GM19239 (cell line): Measurements from ENCODE around the gene GALNT18.

Source experiments
- DNase-seq: peaks from one replicate; pipeline ENCODE4 v3.0.0; 2011; ENCODE audit warnings: low spot score; ENCODE audit not compliant: insufficient read length
- FAIRE-seq: peaks from 2 replicates; lab custom pipeline; 2011; peaks lifted over from hg19 to GRCh38; lab: Jason Lieb, UNC

Gene GALNT18

DNA sequence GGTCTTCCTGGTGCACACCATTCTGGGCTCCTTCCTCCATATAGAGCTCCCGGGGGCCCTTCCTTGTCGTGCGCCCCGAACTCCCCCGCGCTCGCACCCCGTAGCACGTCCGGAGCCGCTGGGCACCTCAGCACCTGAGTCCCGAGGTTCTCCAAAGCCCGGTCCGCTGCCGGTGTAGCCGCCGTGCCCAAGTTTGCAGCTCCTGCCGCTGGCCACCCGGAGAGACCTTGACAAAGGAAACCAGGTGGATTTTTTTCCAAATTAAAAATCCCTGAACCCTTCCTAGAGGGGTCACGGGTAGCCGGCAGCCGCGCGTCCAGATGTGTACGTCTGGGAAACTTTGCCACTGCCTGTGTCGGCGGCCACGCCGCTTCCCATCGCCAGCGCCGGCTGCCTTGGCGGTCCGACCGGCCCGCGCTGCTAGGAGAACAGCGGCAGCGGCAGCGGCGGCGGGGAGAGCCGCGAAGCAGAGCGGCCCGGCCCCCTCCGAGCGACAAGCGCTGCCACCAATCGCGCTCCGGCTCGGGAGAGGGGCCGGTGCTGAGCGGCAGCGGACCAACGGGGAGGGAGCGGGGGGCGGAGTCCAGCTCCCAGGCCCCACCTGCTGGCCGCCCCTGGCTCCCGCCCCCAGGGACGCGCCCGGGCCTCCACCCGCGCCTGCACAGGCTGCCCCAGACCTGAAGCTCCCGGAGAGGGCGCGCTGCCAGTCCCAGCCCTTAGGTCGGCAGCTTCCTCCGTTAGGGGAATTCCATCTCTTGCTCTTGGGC, at the start of gene GALNT18:
Gene GALNT18 (minus strand): TSS at position 433 of the 767 bp plus-strand sequence.
- DNase-seq (peak; percentile 94), FAIRE-seq (peak; percentile 84)

DNA sequence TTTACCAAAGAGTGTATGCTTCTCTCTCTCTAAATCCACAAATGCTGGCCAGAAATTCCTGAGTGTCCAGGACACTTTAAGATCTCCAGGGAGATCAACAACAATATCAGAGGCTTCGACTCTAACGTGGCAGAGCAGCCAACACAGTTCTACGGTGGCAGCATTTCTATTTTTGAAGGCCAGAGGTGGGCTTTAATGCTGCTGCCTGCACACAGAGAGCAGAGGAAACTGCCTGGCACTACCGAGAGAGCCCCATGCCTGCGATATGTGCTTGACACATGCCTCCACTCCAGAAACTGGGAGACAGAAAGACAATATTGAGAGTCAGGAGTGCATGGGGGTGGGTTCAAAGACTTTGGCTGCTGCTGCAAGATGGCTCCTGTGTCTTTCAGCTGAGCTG, 48.8 kb upstream of the GALNT18 start:
- FAIRE-seq: no peak
- DNase-seq: no peak

DNA sequence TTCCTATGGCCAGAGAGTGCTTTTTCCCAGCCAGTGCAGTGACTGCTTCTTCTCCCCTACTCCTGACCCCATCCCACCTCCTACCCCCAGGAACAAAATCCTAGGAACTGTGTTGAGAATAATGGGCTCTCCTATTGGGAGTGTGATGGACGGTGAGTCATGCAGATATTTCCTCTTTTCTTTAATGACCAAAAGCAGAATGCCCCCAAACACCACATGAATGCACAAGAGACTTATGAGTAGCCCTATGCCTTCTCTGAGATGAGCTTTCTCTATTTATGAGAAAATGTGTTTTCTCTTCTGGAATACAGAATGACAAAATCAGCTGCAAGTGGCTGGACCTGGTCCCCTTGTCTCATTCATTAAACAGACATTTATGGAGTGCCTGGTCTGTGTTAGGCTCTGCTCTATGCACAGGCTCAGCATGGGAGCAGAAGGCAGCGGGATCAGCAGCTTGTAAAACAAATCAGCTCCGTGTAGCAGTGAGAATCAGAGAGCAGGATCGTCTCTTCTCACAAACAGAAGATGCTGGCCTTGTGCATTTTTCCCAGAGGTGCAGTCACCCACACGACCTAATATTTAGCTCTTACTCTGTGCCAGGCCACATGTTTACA, 47.5 kb upstream of the GALNT18 start:
- FAIRE-seq (no peak), DNase-seq (no peak)

DNA sequence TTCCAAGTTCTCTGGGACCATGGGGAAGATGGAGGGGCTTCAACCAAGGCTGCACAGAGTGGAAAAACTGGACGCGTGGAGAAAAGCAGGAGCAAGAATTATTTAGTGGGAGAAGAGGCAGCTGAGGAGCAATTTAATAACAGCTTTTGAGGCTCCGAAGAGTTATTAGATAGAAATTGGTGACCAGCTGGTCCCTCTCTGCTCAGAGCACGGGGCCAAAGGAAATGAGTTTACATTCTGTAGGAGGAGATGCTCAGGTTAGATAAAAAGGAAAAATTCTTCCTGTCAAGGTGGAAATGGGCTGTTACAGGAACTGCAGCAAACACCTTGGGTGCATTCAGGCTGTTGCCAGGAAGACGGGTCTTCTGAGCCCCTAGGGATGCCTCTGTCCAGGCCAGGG, 47.0 kb upstream of the GALNT18 start:
- FAIRE-seq (no peak), DNase-seq (no peak)

DNA sequence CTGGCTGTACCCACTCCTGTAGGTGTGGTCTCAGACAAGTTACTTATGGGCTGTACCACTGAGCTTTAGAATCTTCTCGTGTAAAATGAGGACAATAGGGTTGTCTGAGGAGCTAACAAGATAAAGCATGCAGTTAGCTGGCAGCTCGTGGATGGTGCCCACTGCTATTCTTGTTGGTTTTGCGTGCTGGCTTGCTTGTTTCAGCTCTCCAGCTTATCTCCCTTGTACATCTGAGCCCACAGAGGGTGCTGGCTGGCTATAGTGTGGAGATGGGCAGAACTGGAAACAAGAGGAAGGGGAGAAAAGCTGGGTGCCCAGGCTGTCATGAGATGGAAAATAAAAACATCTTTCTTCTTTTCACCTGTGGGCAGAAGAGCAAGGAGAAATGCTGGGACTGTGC, 46.5 kb upstream of the GALNT18 start:
- DNase-seq: no peak

DNA sequence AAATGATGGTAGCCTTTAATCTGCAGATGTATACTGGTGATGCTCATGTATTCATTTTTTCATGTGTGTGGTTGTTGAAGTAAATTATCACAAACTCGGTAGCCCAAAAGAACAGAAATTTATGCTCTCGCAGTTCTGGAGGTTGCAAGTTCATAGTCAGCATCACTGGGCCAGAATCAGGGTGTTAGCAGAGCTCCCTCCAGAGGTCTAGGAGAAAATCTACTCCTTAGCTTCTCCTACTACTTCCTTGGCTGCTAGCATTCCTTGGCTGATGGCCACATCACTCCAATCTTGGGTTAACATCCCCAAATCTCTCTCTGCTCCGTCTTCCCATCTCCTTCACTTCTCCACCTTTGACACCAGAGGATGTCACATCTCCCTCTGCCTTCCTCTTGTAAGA, 45.3 kb upstream of the GALNT18 start:
- no peak for FAIRE-seq
- no peak for DNase-seq

More for the DNA sequence above, 46.5 kb upstream of the GALNT18 start:
- no peak for FAIRE-seq

DNA sequence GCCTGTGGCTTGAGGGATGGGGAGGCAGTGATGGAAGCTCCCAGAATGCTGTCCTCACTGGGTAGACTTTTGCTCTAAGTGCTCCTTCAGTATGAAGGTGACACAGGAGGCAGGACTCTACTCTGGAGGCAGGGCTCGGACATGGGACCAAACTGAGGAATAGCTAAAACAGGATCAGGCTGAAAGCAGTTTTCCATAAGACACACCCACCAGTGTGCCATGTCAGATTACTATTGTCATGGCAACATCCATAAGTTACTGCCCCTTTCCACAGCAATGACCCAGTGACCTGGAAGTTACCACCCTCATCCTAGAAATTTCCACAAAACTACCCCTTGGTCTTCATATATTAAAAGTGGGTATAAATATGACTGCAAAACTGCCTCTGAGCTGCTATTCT, 43.6 kb upstream of the GALNT18 start:
- DNase-seq (no peak), FAIRE-seq (no peak)

DNA sequence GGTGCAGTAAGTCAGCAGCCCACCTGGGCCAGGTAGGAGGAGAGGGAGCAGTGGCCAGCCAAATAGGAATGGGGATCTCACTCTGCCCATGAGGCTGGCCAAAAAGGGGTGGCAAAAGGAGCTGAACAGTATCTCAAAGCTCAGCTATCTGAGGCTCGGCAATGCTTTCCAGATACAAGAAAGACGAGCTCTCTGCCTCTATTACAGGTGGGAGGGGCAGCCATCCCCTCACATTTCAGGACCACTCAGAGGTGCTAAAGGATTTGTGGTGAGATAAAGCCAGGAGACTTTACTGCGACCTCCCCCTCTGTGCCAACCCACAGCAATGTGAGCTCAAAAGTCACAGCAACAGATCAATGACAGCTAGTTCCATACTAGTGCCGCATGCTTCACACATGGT, 42.1 kb upstream of the GALNT18 start:
- FAIRE-seq (no peak), DNase-seq (no peak)

DNA sequence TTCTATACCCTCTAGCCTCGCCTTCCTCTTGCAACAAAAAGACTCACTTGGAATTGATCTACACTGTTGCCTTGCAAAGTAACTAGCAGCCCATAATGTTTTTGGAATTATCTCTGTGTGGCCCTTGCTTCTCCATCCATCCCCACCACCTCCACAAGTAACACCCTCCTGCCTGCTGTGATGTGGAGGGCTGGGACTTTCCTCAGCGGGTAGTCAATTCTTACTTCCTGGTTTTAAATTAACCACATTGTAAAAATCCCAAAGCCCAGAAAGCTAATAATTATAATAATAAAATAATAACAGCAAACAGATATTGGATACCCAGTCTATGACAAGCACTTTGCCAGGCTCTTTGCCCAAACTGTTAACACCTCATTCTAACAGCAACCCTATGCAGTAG, 40.8 kb upstream of the GALNT18 start:
- DNase-seq: no peak
- no peak for FAIRE-seq

DNA sequence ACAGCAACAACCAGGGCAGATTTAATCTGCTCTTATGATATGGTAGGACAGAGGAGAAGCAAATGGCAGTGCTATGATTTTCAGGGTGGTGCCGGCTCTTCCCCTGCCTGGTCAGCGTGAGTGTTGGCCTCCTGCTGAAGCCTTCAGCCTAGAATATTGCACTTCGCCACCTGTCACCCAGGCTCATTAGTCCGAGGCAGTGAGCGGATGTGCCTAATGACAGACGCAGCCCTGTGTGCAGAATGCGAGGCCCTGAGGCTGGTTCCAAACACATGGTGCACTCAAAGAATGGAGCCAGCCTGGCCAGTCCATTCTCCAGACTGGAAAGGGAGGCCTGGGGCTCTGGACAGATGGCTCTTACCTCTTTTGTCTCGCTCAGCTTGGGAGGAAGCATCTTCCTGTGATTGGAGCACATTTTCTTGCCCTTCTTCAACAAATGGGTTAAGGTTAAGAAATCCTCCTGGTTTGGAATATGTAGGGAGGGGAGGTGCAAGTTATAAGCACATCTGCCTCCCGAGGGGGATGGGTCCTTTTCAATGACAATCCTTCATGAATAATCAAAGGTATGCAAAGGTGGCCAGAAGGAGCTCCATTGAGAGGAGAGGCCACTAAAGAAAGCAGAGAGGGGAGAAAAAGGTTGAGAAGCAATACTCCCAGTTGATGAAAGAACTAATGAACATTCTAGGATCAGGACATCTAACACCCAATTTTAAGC, 39.7 kb upstream of the GALNT18 start:
- DNase-seq: no peak
- no peak for FAIRE-seq

DNA sequence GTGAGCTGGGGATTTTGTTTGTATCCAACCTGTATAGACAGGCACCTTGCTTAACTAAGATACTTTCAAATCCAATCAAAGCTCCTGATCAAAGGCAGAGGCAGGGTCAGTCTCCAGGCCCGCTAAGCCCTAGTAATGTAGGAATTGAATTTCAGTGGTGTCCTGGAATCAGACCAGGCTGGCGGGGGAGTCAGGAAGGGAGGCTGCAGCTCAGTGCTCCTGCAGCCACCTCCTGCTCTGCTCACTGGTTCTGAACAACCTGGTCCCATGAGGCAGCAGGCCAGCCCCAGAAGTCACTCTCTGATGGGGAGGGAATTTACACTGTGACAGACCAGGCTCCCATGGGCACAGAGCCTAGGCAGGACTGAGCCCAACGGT, 38.5 kb upstream of the GALNT18 start:
- DNase-seq: no peak
- no peak for FAIRE-seq

DNA sequence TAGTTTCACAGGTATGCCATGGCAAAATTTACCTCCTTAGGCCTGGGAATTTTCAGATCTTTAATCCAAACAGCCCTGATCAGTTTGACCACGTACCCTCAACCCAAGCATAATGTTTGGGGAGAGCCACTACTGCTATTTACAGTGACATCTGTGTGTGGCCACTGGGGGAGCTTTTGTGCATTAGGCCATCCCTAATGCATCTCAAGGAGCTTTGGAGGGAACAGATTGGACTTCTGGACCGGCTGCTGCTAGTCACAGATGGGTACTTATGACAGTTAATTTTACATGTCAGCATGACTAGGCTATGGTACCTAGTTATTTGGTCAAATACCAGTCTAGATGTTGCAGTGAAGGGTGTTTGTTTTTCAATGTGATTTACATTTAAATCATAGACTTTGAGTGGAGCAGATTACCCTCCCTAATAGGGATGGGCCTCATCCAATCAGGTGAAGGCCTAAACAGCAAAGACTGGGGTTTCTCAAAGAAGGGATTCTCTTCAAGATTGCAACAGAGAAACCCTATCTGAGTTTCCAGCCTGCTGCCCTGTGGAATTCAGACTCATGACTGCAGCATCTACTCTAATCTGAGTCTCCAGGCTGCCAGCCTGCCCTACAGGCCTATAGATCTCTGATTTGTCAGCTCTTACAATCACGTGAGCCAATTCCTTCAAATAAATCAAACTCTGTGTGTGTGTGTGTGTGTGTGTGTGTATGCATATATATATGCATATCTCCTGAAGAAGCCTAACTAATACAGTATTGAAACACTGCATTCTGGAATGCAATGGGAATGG, 38.0 kb upstream of the GALNT18 start:
- FAIRE-seq (no peak), DNase-seq (no peak)

DNA sequence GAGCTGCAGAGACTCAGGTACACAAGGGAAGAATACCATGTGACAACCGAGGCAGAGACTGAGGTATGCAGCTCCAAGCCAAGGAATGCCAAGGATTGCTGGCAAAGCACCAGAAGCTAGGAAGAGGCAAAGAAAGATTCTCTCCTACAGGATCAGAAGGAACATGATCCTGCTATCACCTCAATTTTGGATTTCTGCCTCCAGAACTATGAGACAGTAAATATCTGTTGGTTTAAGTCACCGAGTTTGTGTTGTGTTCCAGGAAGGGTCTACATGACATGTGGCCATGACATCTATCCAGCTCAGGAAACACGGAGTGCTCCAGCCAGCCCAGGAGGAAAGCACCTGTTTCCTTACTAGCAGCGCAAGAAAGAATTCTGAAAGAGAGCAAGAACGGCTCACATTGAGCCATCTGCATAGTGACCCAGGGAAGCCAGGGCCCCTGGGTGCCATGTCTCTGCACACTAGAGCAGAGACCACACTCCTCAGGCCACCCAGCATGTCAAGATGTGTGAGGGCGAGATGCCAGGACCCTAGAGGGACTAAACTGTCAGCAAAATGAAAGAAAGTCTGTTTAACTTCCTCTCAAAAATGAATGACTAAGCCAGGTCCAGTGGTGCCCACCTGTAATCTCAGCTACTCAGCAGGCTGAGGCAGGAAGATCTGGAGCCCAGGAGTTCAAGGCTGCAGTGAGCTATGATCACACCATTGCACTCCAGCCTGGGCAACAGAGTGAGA, 35.6 kb upstream of the GALNT18 start:
- no peak for DNase-seq
- FAIRE-seq: no peak

DNA sequence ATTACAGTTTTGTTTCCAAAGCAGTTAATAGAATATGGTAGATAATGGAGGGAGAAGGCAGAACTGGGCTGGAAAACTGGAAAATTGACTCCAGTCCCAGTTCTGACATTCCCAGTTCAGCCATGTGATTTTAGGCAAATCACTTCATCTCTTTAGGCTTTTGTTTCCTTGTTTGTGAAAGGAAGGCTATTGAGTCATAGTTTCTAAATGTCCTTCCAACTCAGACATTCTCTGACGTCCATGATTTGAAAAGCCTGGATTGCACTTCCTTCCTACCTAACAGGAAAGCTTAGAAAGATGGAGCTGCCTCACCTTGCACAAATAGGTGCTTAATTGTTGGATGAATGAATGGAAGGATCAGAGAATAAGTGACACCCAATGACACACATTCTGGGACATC, 19.8 kb upstream of the GALNT18 start:
- FAIRE-seq (no peak), DNase-seq (no peak)

DNA sequence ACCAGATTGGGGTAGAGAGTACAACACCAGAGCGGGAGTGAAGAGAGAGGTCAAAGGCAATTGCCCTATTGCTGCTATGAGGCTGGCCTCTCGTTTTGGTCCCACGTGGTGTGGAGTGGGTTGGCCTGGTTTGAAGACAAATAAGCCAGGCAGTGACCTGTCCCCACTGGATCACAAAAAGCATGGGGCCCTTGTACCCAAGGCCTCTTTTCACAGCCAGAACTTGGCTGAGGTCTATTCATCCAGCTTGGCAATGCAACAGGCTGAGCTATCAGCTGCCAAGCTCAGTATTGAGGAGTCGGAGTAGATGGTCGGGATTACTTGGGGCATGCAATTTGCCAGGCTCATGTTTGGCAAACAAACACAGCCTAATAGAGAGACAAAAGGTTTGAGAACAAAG, 19.2 kb upstream of the GALNT18 start:
- FAIRE-seq (no peak), DNase-seq (no peak)

DNA sequence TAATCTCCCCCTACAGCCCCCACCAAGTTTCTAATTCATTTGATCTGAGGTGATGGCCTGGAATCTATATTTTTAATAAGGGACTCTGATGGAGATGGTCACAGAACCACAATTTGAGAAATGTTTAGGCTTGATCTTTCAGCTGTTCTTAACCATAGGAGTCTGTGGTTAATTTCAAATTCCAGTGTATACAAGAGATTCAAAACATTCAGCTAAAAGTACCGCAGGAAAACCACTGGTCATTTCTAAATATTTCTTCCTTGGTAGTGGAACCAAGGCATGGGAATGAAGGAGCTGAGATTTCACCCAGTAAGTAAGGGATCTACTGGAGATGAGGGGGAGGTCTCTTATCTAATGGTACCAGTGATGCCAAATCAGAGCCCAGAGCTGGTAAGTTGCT, 18.3 kb upstream of the GALNT18 start:
- DNase-seq: no peak
- FAIRE-seq: no peak

DNA sequence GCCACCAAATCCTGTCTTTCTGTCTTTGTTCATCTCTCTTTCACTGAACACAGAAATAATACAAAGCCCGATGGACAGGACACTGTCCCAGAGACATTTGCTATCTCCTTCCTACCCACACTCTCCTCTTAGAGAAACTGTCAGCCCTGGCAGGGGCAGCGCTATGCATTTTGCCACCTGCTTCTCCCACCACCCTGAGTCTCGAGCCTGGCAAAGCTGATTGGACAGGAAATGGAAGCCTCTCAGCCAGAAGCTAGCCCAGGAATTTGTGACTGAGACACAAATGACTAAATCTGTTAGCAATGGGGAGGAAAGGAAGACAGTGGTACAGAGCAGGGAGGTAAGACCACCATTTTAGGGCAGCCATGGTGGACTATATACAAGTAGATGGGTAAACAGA, 14.9 kb upstream of the GALNT18 start:
- FAIRE-seq: no peak

DNA sequence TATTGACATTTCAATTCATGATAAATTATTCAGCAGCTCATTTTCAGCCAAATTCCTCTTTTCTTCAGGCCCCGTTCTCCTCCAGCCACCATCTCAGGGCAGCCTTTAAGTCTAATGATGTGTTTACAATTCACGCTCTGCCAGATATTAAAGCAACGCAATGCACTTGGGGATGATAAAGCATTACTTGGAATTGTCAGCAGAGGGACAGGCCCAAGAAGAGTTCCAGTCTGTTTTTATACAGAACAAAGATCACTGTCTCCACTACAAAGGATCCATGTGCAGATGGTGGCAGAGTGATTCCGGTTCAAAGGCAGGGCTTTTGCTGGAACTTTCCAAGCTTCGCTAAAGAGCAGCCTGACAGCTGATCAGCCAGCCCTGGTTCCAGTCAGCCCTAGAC, 13.6 kb upstream of the GALNT18 start:
- FAIRE-seq (no peak), DNase-seq (no peak)

More for the DNA sequence above, 14.9 kb upstream of the GALNT18 start:
- no peak for DNase-seq

DNA sequence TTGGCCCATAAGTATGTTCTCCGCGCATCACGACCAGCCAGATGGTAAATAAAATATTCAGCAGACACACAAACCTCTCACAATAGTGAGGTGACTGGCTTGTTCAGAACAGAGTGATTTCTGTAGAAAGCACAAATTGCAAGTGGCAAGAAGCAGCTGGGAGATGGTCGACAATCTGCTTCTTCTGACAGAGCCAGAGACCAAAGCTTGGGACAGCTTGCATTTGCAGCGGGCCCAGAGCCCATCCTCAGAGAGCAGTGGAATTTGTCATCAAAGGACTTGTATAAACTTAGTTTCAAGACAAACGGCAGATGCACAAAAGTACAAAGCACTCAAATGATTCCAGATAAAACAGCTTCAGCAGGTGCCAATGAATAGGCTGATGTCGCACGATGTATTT, 7.6 kb upstream of the GALNT18 start:
- FAIRE-seq (no peak), DNase-seq (no peak)

DNA sequence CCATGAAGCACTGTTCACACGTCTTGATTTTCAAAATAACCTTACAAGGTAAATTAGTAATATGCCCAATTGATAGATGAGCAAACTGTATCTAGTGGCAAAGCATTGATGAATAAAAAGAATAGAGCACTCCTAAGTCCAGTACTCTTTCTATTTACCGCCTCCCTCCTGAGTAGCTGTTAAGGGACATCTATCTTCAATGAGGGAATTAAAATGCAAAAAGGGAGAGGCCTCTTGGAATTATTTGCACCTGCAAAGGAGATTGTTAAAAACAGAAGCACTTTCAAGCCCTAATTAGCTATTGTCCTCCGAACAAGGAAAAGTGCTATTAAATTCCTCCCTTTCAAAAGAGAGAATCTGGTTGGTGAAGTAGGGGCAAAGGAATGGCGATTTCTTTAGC, 6.8 kb upstream of the GALNT18 start:
- FAIRE-seq (no peak), DNase-seq (no peak)
